HepG2 (cell line): Measurements from ENCODE around the gene CAPZA1. TPM values are rescaled to one million over a fixed set of nuclear protein-coding genes. Genes with fewer than 3 reads are reported as not detected.

Experiments
- ARNTL ChIP-seq: sonication (generic); formaldehyde crosslinking; IDR thresholded peaks from 2 replicates; pipeline ENCODE4 v1.4.0; 2020; ENCODE audit warnings: mild to moderate bottlenecking, missing genetic modification reagents
- ASH2L ChIP-seq: fragments of 300-600, 200-600 bp; sonication (generic); IDR thresholded peaks from 2 replicates; pipeline ENCODE4 v1.7.0; 2017; ENCODE audit warnings: low read depth, mild to moderate bottlenecking, moderate library complexity, mixed read lengths, low read length; ENCODE audit not compliant: insufficient read length
- FOSL2 ChIP-seq: sonication (generic); formaldehyde crosslinking; IDR thresholded peaks from 2 replicates; pipeline ENCODE4 v1.4.0; 2020; ENCODE audit warnings: missing genetic modification reagents
- FOXP1 ChIP-seq, 2 experiments: fragments of 450-650 bp in 1 of 2; IDR thresholded peaks; 2 replicates each; pipeline ENCODE4 v1.6.1; 2017 to 2018; ENCODE audit warnings: antibody characterized with exemption in 1 of 2
- IRF2 ChIP-seq: IDR thresholded peaks from 2 replicates; pipeline ENCODE4 v1.6.1; 2018; ENCODE audit warnings: missing genetic modification reagents, missing compliant biosample characterization
- KMT2A ChIP-seq: sonication (generic); formaldehyde crosslinking; IDR thresholded peaks from 2 replicates; pipeline ENCODE4 v1.4.0; 2020; ENCODE audit warnings: missing genetic modification reagents
- SETDB1 ChIP-seq: sonication (generic); formaldehyde crosslinking; IDR thresholded peaks from 2 replicates; pipeline ENCODE4 v1.5.1; 2020; ENCODE audit warnings: missing genetic modification reagents, mild to moderate bottlenecking, borderline replicate concordance
- SOX13 ChIP-seq, 3 experiments: fragments of 450-650 bp in 1 of 3; sonication (generic) in 1 of 3; formaldehyde crosslinking in 1 of 3; IDR thresholded peaks in 2 of 3; conservative IDR thresholded peaks in 1 of 3; 2 replicates each; pipeline versions ENCODE4 v1.5.0 to v1.6.1; 2016 to 2020; ENCODE audit warnings: antibody characterized with exemption in 1 of 3, mild to moderate bottlenecking in 1 of 3, missing compliant biosample characterization in 1 of 3, missing genetic modification reagents in 1 of 3, moderate library complexity in 1 of 3
- SOX6 ChIP-seq, 2 experiments: fragments of 450-650 bp in 1 of 2; sonication (generic) in 1 of 2; formaldehyde crosslinking in 1 of 2; IDR thresholded peaks; 2 replicates each; pipeline versions ENCODE4 v1.4.0 to v1.6.1; 2017 to 2020; ENCODE audit warnings: antibody characterized with exemption in 1 of 2, mild to moderate bottlenecking in 1 of 2, missing genetic modification reagents in 1 of 2
- TBX2 ChIP-seq: sonication (generic); formaldehyde crosslinking; IDR thresholded peaks from 2 replicates; pipeline ENCODE4 v1.5.0; 2020; ENCODE audit warnings: missing genetic modification reagents, mild to moderate bottlenecking, borderline replicate concordance
- ZNF430 ChIP-seq: sonication (generic); formaldehyde crosslinking; IDR thresholded peaks from 2 replicates; pipeline ENCODE4 v1.9.0; 2021; ENCODE audit warnings: mild to moderate bottlenecking, missing genetic modification reagents
- ZNF569 ChIP-seq: sonication (generic); formaldehyde crosslinking; IDR thresholded peaks from 2 replicates; pipeline ENCODE4 v1.5.0; 2020; ENCODE audit warnings: mild to moderate bottlenecking, missing genetic modification reagents, moderate library complexity, borderline replicate concordance
- ZNF644 ChIP-seq: IDR thresholded peaks from 2 replicates; pipeline ENCODE4 v1.6.1; 2016; ENCODE audit warnings: low read depth
- polyA plus RNA-seq, 8 experiments: library from polyadenylated mRNA; depleted of rRNA in 3 of 8; stranded (reverse) in 7 of 8; unstranded in 1 of 8; fragments of >200 nt; fragmentation: Illumina TruSeq in 4 of 8; extraction: Trizol in 4 of 8; gene quantifications; 2 replicates each; pipeline versions ENCODE4 v1.2.1 to v1.2.3, GENCODE V29; 2011 to 2016; ENCODE audit warnings: low read depth in 4 of 8, missing spikeins in 1 of 8, mixed read lengths in 1 of 8; ENCODE audit not compliant: insufficient read depth in 1 of 8
- total RNA-seq, 5 experiments: library from RNA; depleted of rRNA; stranded (reverse); fragments of >200 nt; fragmentation: Illumina TruSeq; extraction: Trizol; gene quantifications; 2 replicates each; pipeline ENCODE4 v1.2.3, GENCODE V29; 2016; ENCODE audit warnings: low read depth in 1 of 5
- TF ChIP-seq, protein P1 (sequence below): sonication (generic); formaldehyde crosslinking; conservative IDR thresholded peaks from 2 replicates; pipeline ENCODE4 v1.5.0; 2020; ENCODE audit warnings: missing genetic modification reagents
- TF ChIP-seq, protein P2 (sequence below): sonication (generic); formaldehyde crosslinking; IDR thresholded peaks from 2 replicates; pipeline ENCODE4 v1.8.0; 2022; ENCODE audit warnings: mild to moderate bottlenecking, missing genetic modification reagents, borderline replicate concordance
- TF ChIP-seq, protein P3 (sequence below): sonication (generic); formaldehyde crosslinking; IDR thresholded peaks from 2 replicates; pipeline ENCODE4 v1.4.0; 2020; ENCODE audit warnings: missing genetic modification reagents
- TF ChIP-seq, protein P4 (sequence below): IDR thresholded peaks from 2 replicates; pipeline ENCODE4 v1.6.1; 2018; ENCODE audit warnings: missing genetic modification reagents, mild to moderate bottlenecking, missing compliant biosample characterization

CAPZA1 gene
- total and polyA plus RNA-seq, 2 of the 13 experiments (the other 11 are each of a cell fraction or from before 2014, with no cell fraction given) = 67.0 to 117 TPM

DNA sequence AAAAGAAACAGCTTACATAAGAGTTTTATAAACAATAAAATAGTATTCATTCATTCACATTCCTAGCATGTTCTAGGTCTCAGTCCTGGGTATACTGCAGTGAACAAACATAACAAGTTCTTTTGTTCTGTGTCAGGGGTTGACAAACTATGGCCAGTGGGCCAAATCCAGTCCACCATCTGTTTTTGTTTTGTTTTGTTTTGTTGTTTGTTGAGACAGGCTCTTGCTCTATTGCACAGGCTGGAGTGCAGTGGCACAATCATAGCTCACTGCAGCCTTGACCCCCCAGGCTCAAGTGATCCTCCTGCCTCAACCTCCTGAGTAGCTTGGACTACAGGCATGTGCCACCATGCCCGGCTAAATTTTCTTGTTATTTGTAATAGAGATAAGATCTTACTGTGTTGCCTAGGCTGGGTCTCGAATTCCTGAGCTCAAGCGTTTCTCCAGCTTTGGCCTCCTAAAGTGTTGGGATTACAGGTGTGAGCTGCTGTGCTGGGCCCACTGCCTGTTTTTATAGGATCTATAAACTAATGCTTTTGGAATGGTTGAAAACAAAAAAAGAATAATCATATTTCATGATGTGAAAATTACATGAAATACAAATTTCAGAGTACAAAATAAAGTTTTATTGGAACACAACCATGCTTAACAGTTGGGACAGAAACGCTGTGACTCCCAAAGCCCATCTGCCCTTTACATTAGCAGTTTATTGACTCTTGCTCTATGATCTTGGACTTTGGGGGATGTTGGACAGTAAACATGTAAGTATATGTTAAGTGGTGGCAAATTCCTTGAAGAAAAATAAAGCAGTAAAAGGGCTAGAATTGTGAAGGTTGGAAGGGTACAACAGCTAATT is 17.9 kb downstream of the CAPZA1 start (continued):
- TF ChIP-seq, protein P1, sequence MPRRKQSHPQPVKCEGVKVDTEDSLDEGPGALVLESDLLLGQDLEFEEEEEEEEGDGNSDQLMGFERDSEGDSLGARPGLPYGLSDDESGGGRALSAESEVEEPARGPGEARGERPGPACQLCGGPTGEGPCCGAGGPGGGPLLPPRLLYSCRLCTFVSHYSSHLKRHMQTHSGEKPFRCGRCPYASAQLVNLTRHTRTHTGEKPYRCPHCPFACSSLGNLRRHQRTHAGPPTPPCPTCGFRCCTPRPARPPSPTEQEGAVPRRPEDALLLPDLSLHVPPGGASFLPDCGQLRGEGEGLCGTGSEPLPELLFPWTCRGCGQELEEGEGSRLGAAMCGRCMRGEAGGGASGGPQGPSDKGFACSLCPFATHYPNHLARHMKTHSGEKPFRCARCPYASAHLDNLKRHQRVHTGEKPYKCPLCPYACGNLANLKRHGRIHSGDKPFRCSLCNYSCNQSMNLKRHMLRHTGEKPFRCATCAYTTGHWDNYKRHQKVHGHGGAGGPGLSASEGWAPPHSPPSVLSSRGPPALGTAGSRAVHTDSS = no peak
- TF ChIP-seq KMT2A (CRISPR knock-in tag) (no peak), ZNF430 (CRISPR knock-in tag) (no peak), FOSL2 (CRISPR knock-in tag) (0 out of 2 replicates have a peak, but pooled peaks have one; percentile 9), TBX2 (CRISPR knock-in tag) (no peak), SOX13 (IDR thresholded peaks at IDR 0.05) (no peak), SOX13 (CRISPR knock-in tag; conservative IDR thresholded peaks at IDR 0.05 in 1 of 2, IDR thresholded peaks at IDR 0.05 in 1 of 2) (peak in 1 of 2 experiments; percentile 81; a peak in 2 of 4 replicates), SOX6 (IDR thresholded peaks at IDR 0.05) (no peak), SOX6 (CRISPR knock-in tag; IDR thresholded peaks at IDR 0.05) (peak; percentile 71), ASH2L (peak; percentile 37), IRF2 (0 out of 2 replicates have a peak, but pooled peaks have one; percentile 8), ZNF644 (CRISPR knock-in tag) (peak; percentile 55; the same call in 1 of the 2 replicates), ARNTL (CRISPR knock-in tag) (no peak), SETDB1 (CRISPR knock-in tag) (no peak), ZNF569 (no peak), FOXP1 (IDR thresholded peaks at IDR 0.05) (peak; percentile 76), FOXP1 (CRISPR knock-in tag; IDR thresholded peaks at IDR 0.05) (peak; percentile 71)
- TF ChIP-seq, protein P2, sequence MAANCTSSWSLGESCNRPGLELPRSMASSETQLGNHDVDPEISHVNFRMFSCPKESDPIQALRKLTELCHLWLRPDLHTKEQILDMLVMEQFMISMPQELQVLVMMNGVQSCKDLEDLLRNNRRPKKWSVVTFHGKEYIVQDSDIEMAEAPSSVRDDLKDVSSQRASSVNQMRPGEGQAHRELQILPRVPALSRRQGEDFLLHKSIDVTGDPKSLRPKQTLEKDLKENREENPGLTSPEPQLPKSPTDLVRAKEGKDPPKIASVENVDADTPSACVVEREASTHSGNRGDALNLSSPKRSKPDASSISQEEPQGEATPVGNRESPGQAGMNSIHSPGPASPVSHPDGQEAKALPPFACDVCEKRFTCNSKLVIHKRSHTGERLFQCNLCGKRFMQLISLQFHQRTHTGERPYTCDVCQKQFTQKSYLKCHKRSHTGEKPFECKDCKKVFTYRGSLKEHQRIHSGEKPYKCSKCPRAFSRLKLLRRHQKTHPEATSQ = 0 out of 2 replicates have a peak, but pooled peaks have one; percentile 29
- TF ChIP-seq, protein P3, sequence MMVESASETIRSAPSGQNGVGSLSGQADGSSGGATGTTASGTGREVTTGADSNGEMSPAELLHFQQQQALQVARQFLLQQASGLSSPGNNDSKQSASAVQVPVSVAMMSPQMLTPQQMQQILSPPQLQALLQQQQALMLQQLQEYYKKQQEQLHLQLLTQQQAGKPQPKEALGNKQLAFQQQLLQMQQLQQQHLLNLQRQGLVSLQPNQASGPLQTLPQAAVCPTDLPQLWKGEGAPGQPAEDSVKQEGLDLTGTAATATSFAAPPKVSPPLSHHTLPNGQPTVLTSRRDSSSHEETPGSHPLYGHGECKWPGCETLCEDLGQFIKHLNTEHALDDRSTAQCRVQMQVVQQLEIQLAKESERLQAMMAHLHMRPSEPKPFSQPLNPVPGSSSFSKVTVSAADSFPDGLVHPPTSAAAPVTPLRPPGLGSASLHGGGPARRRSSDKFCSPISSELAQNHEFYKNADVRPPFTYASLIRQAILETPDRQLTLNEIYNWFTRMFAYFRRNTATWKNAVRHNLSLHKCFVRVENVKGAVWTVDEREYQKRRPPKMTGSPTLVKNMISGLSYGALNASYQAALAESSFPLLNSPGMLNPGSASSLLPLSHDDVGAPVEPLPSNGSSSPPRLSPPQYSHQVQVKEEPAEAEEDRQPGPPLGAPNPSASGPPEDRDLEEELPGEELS = peak; percentile 59
- TF ChIP-seq, protein P4, sequence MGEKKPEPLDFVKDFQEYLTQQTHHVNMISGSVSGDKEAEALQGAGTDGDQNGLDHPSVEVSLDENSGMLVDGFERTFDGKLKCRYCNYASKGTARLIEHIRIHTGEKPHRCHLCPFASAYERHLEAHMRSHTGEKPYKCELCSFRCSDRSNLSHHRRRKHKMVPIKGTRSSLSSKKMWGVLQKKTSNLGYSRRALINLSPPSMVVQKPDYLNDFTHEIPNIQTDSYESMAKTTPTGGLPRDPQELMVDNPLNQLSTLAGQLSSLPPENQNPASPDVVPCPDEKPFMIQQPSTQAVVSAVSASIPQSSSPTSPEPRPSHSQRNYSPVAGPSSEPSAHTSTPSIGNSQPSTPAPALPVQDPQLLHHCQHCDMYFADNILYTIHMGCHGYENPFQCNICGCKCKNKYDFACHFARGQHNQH (CRISPR knock-in tag) = 0 out of 2 replicates have a peak, but pooled peaks have one; percentile 26
- TF ChIP-seq, all 625 proteins: peak for 23
